CD8-positive, alpha-beta memory T cell (primary cell): Measurements from ENCODE around the gene MYCN. TPM values are rescaled to one million over a fixed set of nuclear protein-coding genes. Genes with fewer than 3 reads are reported as not detected.

Source experiments
- CTCF ChIA-PET: fragments of 350-600 bp; sonication (Branson Sonifier 250); formaldehyde crosslinking; loops from one replicate; lab custom pipeline; 2021; ENCODE audit warnings: antibody characterized with exemption; lab: Charles Lee
- POLR2A ChIA-PET: fragments of 350-600 bp; sonication (Branson Sonifier 250); formaldehyde crosslinking; loops from one replicate; lab custom pipeline; 2021; ENCODE audit warnings: antibody characterized with exemption; lab: Charles Lee
- DNase-seq, 5 donors: peaks; one replicate each; pipeline versions ENCODE4 v3.0.0 to v3.0.0-alpha.2; 2020 to 2022; ENCODE audit warnings: mixed read lengths in 1 of 5
- H3K27ac ChIP-seq: one replicate; pipeline ENCODE4 v1.7.0; 2013; ENCODE audit warnings: low read depth, mild to moderate bottlenecking, low read length, moderate library complexity
- H3K27me3 ChIP-seq: 2 replicates; pipeline ENCODE4 v1.7.0; 2013; ENCODE audit warnings: low read length, mild to moderate bottlenecking; ENCODE audit not compliant: insufficient read depth, poor library complexity, severe bottlenecking
- H3K36me3 ChIP-seq: 2 replicates; pipeline ENCODE4 v1.7.0; 2013; ENCODE audit warnings: mild to moderate bottlenecking, low read length, moderate library complexity; ENCODE audit not compliant: insufficient read depth
- H3K4me1 ChIP-seq: 2 replicates; pipeline ENCODE4 v1.7.0; 2013; ENCODE audit warnings: mild to moderate bottlenecking, low read length, moderate library complexity; ENCODE audit not compliant: insufficient read depth
- H3K4me3 ChIP-seq: 2 replicates; pipeline ENCODE4 v1.7.0; 2013; ENCODE audit warnings: mild to moderate bottlenecking, low read length
- H3K9me3 ChIP-seq: 2 replicates; pipeline ENCODE4 v1.7.0; 2013; ENCODE audit warnings: mild to moderate bottlenecking, low read length
- H3K27ac Mint-ChIP-seq, 8 donors: one replicate each; pipeline ENCODE4 v1.8.0; 2020 to 2021; ENCODE audit warnings: mixed read lengths in 8 of 8, mild to moderate bottlenecking in 6 of 8, inconsistent platforms in 3 of 8, moderate library complexity in 3 of 8
- H3K27me3 Mint-ChIP-seq, 2 donors: one replicate each; pipeline ENCODE4 v1.8.0; 2020 to 2021; ENCODE audit warnings: mixed read lengths in 2 of 2, mild to moderate bottlenecking in 1 of 2, moderate library complexity in 1 of 2
- H3K36me3 Mint-ChIP-seq, 3 donors: one replicate each; pipeline ENCODE4 v1.8.0; 2020 to 2021; ENCODE audit warnings: mixed read lengths in 3 of 3, inconsistent platforms in 1 of 3, mild to moderate bottlenecking in 1 of 3
- H3K4me1 Mint-ChIP-seq, 3 donors: one replicate each; pipeline ENCODE4 v1.8.0; 2020 to 2021; ENCODE audit warnings: mixed read lengths in 3 of 3, inconsistent platforms in 1 of 3, mild to moderate bottlenecking in 1 of 3
- H3K4me3 Mint-ChIP-seq, 7 donors: one replicate each; pipeline ENCODE4 v1.8.0; 2020 to 2021; ENCODE audit warnings: mixed read lengths in 7 of 7, mild to moderate bottlenecking in 6 of 7, moderate library complexity in 4 of 7, inconsistent platforms in 2 of 7
- H3K9me3 Mint-ChIP-seq, 5 donors: one replicate each; pipeline ENCODE4 v1.8.0; 2020 to 2022; ENCODE audit warnings: mixed read lengths in 5 of 5, mild to moderate bottlenecking in 3 of 5, moderate library complexity in 2 of 5, inconsistent platforms in 1 of 5
- polyA plus RNA-seq: library from polyadenylated mRNA; unstranded; fragments of 300-500 nt; fragmentation: Illumina TruSeq; gene quantifications from one replicate; pipeline ENCODE4 v1.2.3, GENCODE V29; 2021
- total RNA-seq, 2 experiments: library from RNA; stranded (reverse); gene quantifications; one replicate each; pipeline ENCODE4 v1.2.3, GENCODE V29; 2021

Gene MYCN
- total and polyA plus RNA-seq, 3 experiments from 2014 or later, result not detected

DNA sequence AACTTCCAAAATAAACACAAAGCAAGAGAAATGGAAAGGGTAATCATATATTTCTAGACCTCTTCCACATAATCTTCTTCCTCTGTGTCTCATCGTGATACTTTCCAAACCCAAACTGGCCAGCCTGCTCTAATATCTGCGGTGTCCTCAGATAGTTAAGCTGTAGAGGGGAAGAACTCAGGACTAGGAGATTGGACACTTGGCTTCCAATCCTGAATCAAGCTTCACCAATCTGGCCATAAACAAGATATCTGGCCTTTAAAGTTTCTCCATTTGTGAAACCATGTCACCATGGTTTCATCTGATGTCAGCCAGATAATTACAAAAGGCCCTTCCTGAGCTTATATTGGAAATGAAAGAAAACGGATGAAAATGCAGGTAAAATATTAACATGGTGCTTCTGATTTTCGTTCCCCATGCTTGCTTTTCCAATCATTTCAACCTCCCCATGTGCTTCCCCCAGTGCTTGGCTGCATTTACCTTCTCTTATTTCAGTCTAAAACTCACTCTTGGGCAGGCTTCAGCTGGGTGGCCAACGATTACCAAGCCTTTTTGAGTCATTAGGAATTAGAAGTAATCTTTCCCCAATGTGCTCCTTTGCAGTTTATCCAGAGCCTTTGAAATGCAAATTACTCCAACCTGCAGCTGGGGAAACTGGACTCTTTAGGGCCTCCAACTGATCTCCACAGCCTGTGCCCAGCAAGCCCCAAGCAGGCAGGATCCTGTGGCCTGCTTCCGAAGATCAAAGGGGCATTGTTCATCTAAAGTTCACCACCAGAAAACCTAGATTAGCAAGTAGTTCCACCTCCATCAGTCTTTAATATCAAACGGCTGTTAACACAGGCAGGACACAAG lies 44.5 kb upstream of the MYCN start:
- Mint-ChIP-seq H3K36me3 (no peaks in the 10 kb centered on the region), H3K4me1 (no peaks in the 10 kb centered on the region), H3K9me3 (peaks cover 3 to 10% (median 8%) of the 10 kb centered on the region in 5 donors), H3K27me3 (peaks cover 0 to 4% of the 10 kb centered on the region in 2 donors), H3K27ac (peak overlapping the region in 1 of 8 donors; percentile 48), H3K4me3 (no peak overlapping the region)
- POLR2A ChIA-PET, result no interaction called here
- no peaks in the 10 kb centered on the region for H3K4me1 ChIP-seq
- H3K27ac ChIP-seq, result no peak overlapping the region
- no peak overlapping the region for H3K4me3 ChIP-seq
- no peaks in the 10 kb centered on the region for H3K9me3 ChIP-seq
- DNase-seq, result no peak
- no peaks in the 10 kb centered on the region for H3K27me3 ChIP-seq
- CTCF ChIA-PET, result interaction anchor here (0.8 kb wide), 1 partner anchor 13 kb away, joined by 3 read pairs; no protein-coding TSS in a partner anchor
- no peaks in the 10 kb centered on the region for H3K36me3 ChIP-seq

DNA sequence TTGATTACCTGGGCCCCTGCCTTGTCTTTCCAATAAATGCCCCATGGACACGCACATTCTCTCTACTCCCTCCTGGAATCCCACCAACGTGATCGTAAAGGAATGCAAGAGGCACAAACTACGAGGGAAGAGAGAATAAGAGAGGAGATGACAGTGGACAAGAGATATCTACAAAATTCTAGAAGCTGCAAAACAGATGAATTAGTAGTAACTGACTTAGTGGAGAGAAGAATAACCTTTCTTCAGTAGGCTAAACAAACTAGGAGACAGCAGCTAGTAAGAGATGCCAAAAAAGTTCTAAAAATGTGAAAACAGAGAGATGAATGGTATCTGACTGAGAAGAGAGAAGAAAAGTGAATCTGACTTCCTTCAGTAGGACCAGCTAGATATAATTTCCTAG lies 43.5 kb upstream of the MYCN start:
- no peak for DNase-seq
- no peaks in the 10 kb centered on the region for H3K4me1 ChIP-seq
- H3K27ac Mint-ChIP-seq, result no peak overlapping the region
- H3K27me3 Mint-ChIP-seq, result peaks cover 0 to 4% of the 10 kb centered on the region in 2 donors
- no peaks in the 10 kb centered on the region for H3K36me3 ChIP-seq
- H3K4me1 Mint-ChIP-seq, result no peaks in the 10 kb centered on the region
- H3K27ac ChIP-seq, result no peak overlapping the region
- no peak overlapping the region for H3K4me3 ChIP-seq
- no peaks in the 10 kb centered on the region for H3K9me3 ChIP-seq
- no peak overlapping the region for H3K4me3 Mint-ChIP-seq
- ChIA-PET CTCF (no interaction called here), POLR2A (no interaction called here)
- H3K27me3 ChIP-seq, result no peaks in the 10 kb centered on the region
- no peaks in the 10 kb centered on the region for H3K36me3 Mint-ChIP-seq
- peaks cover 3 to 10% (median 8%) of the 10 kb centered on the region in 5 donors for H3K9me3 Mint-ChIP-seq

DNA sequence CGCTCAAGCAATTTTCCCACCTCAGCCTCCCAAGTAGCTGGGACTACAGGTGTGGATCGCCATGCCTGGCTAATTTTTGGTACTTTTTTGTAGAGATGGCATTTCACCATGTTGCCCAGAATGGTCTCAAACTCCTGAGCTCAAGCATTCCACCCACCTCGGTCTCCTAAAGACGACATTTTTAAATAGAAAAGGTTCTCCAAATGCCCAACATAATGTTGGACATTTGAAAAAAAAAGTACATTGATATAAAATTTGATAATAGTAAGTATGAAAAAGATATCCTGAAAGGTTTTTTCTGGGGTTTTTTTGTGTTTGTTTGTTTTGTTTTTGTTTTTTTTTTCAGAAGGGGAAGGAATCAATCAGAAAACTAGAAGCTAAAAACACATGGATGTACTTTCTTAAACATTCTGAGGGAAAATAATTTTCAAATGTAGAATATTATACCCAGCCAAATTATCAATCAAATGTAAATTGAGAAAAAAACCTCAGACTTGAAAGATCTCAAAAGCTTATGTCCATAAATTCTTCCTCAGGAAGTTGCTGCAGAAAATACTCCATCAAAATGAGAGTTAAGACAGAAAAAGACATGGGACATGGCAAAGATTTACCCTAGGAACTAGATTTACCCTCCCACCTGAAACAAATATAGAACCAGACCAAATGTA lies 42.8 kb upstream of the MYCN start:
- no peaks in the 10 kb centered on the region for H3K4me1 ChIP-seq
- H3K4me3 ChIP-seq, result no peak overlapping the region
- no peaks in the 10 kb centered on the region for H3K36me3 ChIP-seq
- no peak overlapping the region for H3K27ac ChIP-seq
- peaks cover 0 to 4% of the 10 kb centered on the region in 2 donors for H3K27me3 Mint-ChIP-seq
- H3K27ac Mint-ChIP-seq, result no peak overlapping the region
- no peaks in the 10 kb centered on the region for H3K27me3 ChIP-seq
- no peaks in the 10 kb centered on the region for H3K9me3 ChIP-seq
- no peaks in the 10 kb centered on the region for H3K36me3 Mint-ChIP-seq
- no peaks in the 10 kb centered on the region for H3K4me1 Mint-ChIP-seq
- ChIA-PET CTCF (no interaction called here), POLR2A (no interaction called here)
- DNase-seq, result no peak
- H3K4me3 Mint-ChIP-seq, result no peak overlapping the region
- peaks cover 3 to 10% (median 8%) of the 10 kb centered on the region in 5 donors for H3K9me3 Mint-ChIP-seq

DNA sequence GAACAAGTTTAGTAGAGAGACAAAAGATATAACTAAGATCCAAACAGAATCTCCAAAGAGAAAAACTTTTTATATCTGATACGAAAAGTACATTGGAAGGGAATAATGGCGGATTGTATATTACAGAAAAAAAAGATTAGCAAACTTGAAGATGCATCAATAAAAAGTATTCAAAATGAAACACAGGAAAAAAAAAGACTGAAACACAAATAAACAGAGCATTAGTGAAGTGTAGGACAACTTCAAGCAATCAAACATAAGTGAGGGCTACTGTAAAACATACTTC lies 41.1 kb upstream of the MYCN start:
- Histone ChIP-seq H3K9me3 (no peaks in the 10 kb centered on the region), H3K27ac (no peak overlapping the region), H3K36me3 (no peaks in the 10 kb centered on the region), H3K4me1 (no peaks in the 10 kb centered on the region), H3K27me3 (no peaks in the 10 kb centered on the region), H3K4me3 (no peak overlapping the region)
- H3K36me3 Mint-ChIP-seq, result no peaks in the 10 kb centered on the region
- H3K9me3 Mint-ChIP-seq, result peaks cover 3 to 12% (median 9%) of the 10 kb centered on the region in 5 donors
- POLR2A ChIA-PET, result no interaction called here
- peaks cover 0 to 4% of the 10 kb centered on the region in 2 donors for H3K27me3 Mint-ChIP-seq
- no peak overlapping the region for H3K27ac Mint-ChIP-seq
- CTCF ChIA-PET, result no interaction called here
- no peaks in the 10 kb centered on the region for H3K4me1 Mint-ChIP-seq
- H3K4me3 Mint-ChIP-seq, result no peak overlapping the region
- DNase-seq, result no peak

DNA sequence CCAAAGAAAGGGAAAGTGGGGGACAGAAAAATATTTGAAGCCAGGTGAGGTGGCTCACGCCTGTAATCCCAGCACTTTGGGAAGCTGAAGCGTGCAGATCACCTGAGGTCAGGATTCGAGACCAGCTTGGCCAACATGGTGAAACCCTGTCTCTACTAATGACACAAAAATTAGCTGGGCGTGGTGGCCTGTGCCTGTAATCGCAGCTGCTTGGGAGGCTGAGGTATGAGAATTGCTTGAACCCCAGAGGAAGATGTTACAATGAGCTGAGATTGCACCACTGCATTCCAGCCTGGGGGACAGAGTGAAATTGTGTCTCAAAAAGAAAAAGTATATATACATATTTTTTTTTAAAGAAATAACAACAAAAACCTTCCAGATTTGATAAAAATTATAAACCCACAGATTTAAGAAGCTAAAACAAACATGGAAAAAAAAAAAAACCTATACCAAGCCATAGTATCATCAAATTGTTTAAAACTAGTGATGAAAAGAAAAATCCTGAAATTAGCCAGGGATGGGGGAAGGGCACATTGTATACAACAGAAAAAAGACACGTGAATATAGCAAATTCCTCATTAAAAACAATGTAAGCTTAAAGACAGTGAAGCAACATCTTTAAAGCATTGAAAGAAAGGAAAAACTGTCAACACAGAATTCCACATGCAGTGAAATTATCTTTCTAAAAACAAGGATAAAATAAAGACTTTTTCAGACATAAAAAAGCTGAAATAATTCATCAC lies 40.4 kb upstream of the MYCN start:
- Mint-ChIP-seq H3K4me1 (no peaks in the 10 kb centered on the region), H3K36me3 (no peaks in the 10 kb centered on the region), H3K9me3 (peaks cover 3 to 12% (median 9%) of the 10 kb centered on the region in 5 donors), H3K27me3 (peaks cover 0 to 4% of the 10 kb centered on the region in 2 donors), H3K4me3 (no peak overlapping the region), H3K27ac (no peak overlapping the region)
- CTCF ChIA-PET, result no interaction called here
- H3K4me1 ChIP-seq, result no peaks in the 10 kb centered on the region
- H3K36me3 ChIP-seq, result no peaks in the 10 kb centered on the region
- H3K9me3 ChIP-seq, result no peaks in the 10 kb centered on the region
- POLR2A ChIA-PET, result no interaction called here
- H3K27ac ChIP-seq, result no peak overlapping the region
- H3K4me3 ChIP-seq, result no peak overlapping the region
- DNase-seq, result no peak
- no peaks in the 10 kb centered on the region for H3K27me3 ChIP-seq

DNA sequence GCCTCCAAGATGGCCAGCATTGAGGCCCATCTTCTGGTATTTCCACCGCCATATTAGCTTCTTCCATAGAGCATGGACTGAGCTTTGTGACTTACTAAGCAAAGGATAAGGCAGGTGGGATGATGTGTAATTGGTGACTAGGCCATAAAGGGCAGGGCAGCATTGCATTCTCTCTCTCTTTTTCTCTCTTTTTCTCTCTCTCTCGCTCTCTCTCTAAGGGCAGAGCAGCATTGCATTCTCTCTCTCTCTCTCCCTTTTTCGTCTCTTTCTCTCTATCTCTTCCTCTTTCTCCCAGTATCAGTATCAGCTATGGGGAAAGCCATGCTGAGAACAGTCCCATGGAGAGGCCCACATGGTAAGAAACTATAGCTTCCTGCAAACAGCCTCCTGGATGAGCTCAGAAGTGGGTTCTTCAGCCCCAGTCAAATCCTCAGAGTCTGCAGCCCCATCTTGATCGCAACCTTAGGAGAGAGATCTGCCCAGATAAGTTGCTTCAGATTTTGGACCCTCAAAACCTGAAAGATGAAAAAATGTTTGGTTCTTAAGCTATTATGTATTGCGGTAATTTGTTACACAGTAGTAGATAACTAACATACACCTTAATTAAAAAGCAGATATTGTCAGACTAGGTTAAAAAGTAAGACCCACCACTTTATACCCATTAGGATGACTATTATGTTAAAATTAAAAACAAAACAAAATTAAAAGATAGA lies 39.1 kb upstream of the MYCN start:
- no peaks in the 10 kb centered on the region for H3K9me3 ChIP-seq
- H3K9me3 Mint-ChIP-seq, result peaks cover 3 to 12% (median 10%) of the 10 kb centered on the region in 5 donors
- H3K4me1 Mint-ChIP-seq, result no peaks in the 10 kb centered on the region
- H3K27ac ChIP-seq, result no peak overlapping the region
- H3K36me3 ChIP-seq, result no peaks in the 10 kb centered on the region
- peaks cover 0 to 4% of the 10 kb centered on the region in 2 donors for H3K27me3 Mint-ChIP-seq
- DNase-seq, result no peak
- no peak overlapping the region for H3K27ac Mint-ChIP-seq
- H3K4me1 ChIP-seq, result no peaks in the 10 kb centered on the region
- no peaks in the 10 kb centered on the region for H3K27me3 ChIP-seq
- no peak overlapping the region for H3K4me3 Mint-ChIP-seq
- H3K4me3 ChIP-seq, result no peak overlapping the region
- H3K36me3 Mint-ChIP-seq, result no peaks in the 10 kb centered on the region
- POLR2A ChIA-PET, result no interaction called here
- CTCF ChIA-PET, result interaction anchor here (1.1 kb wide), 1 partner anchor 9 kb away, joined by 3 read pairs; no protein-coding TSS in a partner anchor

DNA sequence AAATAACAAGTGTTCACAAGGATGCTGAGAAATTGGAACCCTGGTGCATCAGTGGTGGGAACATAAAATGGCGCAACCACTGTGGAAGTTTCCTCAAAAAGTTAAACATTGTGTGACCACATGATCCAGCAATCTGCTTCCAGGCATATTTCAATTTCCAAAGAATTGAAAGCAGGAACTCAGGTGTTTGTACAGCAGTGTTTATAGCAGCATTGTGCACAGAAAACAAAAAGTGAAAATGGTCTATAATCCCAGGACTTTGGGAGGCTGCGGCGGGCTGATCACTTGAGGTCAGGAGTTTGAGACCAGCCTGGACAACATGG lies 38.6 kb upstream of the MYCN start:
- peaks cover 0 to 4% of the 10 kb centered on the region in 2 donors for H3K27me3 Mint-ChIP-seq
- ChIA-PET CTCF (interaction anchor here (1.1 kb wide), 1 partner anchor 8 kb away, joined by 3 read pairs; no protein-coding TSS in a partner anchor), POLR2A (no interaction called here)
- H3K4me1 Mint-ChIP-seq, result no peaks in the 10 kb centered on the region
- Histone ChIP-seq H3K27me3 (no peaks in the 10 kb centered on the region), H3K27ac (no peak overlapping the region), H3K36me3 (no peaks in the 10 kb centered on the region), H3K4me3 (no peak overlapping the region), H3K4me1 (no peaks in the 10 kb centered on the region), H3K9me3 (no peaks in the 10 kb centered on the region)
- DNase-seq, result no peak
- no peak overlapping the region for H3K27ac Mint-ChIP-seq
- H3K9me3 Mint-ChIP-seq, result peaks cover 3 to 9% (median 7%) of the 10 kb centered on the region in 5 donors
- no peaks in the 10 kb centered on the region for H3K36me3 Mint-ChIP-seq
- no peak overlapping the region for H3K4me3 Mint-ChIP-seq
